Endothelial cell (in vitro differentiated cells): Measurements from ENCODE around the gene CUL9. TPM values are rescaled to one million over a fixed set of nuclear protein-coding genes. Genes with fewer than 3 reads are reported as not detected.
"Not testable (repeated sequence)": the region's sequence is repeated elsewhere in the genome, so short reads cannot be mapped to it uniquely, and the experiment has no call there.

Experiments used
- DNase-seq: peaks from one replicate; pipeline ENCODE4 v3.0.0; 2021; ENCODE audit warnings: low spot score
- H3K27ac Mint-ChIP-seq: one replicate; pipeline ENCODE4 v1.8.0; 2021; ENCODE audit warnings: mixed read lengths, inconsistent platforms; ENCODE audit not compliant: unreplicated experiment
- H3K27me3 Mint-ChIP-seq: one replicate; pipeline ENCODE4 v1.8.0; 2021; ENCODE audit warnings: mild to moderate bottlenecking, moderate library complexity, mixed read lengths, inconsistent platforms; ENCODE audit not compliant: unreplicated experiment
- H3K36me3 Mint-ChIP-seq: one replicate; pipeline ENCODE4 v1.8.0; 2021; ENCODE audit warnings: mild to moderate bottlenecking, low read depth, mixed read lengths, inconsistent platforms; ENCODE audit not compliant: unreplicated experiment
- H3K4me1 Mint-ChIP-seq: one replicate; pipeline ENCODE4 v1.8.0; 2021; ENCODE audit warnings: mild to moderate bottlenecking, mixed read lengths, inconsistent platforms; ENCODE audit not compliant: unreplicated experiment
- H3K4me3 Mint-ChIP-seq: one replicate; pipeline ENCODE4 v1.8.0; 2021; ENCODE audit warnings: mild to moderate bottlenecking, mixed read lengths, inconsistent platforms; ENCODE audit not compliant: unreplicated experiment
- H3K9me3 Mint-ChIP-seq: one replicate; pipeline ENCODE4 v1.8.0; 2021; ENCODE audit warnings: mixed read lengths, inconsistent platforms; ENCODE audit not compliant: unreplicated experiment
- CTCF ChIP-seq: fragments of 200-600 bp; sonication (generic); IDR thresholded peaks from one replicate; pipeline ENCODE4 v1.5.0; 2021; ENCODE audit warnings: antibody characterized with exemption; ENCODE audit not compliant: unreplicated experiment
- long read RNA-seq: library from polyadenylated mRNA; unstranded; transcript quantifications from one replicate; pipeline ENCODE4 v2.0.0, GENCODE V29; 2020; ENCODE audit not compliant: unreplicated experiment
- total RNA-seq: library from RNA; stranded (reverse); fragmentation: NEBNext Ultra II Directional; extraction: Animal tissue kit (Norgen Biotek cat#: 25700); gene quantifications from one replicate; pipeline ENCODE4 v1.2.1, GENCODE V29; 2021; ENCODE audit not compliant: unreplicated experiment

Gene CUL9
- 55.4 TPM for total RNA-seq
- long read RNA-seq, partial matches to known transcripts, result 1 of 2 reads
- long read RNA-seq, other reads (novel, unspliced or antisense), result 0 of 2 reads

- Mint-ChIP-seq H3K36me3 (peaks cover 39% of the 10 kb centered on the region), H3K9me3 (no peaks in the 10 kb centered on the region), H3K4me3 (peak within 1 kb of the TSS; percentile 94), H3K27ac (peak within 1 kb of the TSS; percentile 85), H3K27me3 (peaks cover 9% of the 10 kb centered on the region), H3K4me1 (peaks cover 29% of the 10 kb centered on the region)
- peak; percentile 65 for DNase-seq
- TF ChIP-seq CTCF, result no peak
Measured at GRCh38 chr6:43181942-43182860, at the start of gene CUL9. CUL9 (plus strand) TSS chr6:43182196; CDS start chr6:43184311, 2,115 bp downstream.

- H3K27ac Mint-ChIP-seq, result no peak overlapping the region
- peaks cover 20% of the 10 kb centered on the region for H3K36me3 Mint-ChIP-seq
- no peaks in the 10 kb centered on the region for H3K9me3 Mint-ChIP-seq
- no peak for TF ChIP-seq CTCF
- peaks cover 7% of the 10 kb centered on the region for H3K27me3 Mint-ChIP-seq
- H3K4me3 Mint-ChIP-seq, result no peak overlapping the region
- H3K4me1 Mint-ChIP-seq, result peaks cover 2% of the 10 kb centered on the region
- no peak for DNase-seq
Measured at GRCh38 chr6:43138267-43138666, 43.7 kb upstream of the CUL9 start.

- not testable (repeated sequence) for H3K4me1 Mint-ChIP-seq, H3K27me3 Mint-ChIP-seq, DNase-seq, H3K27ac Mint-ChIP-seq, H3K9me3 Mint-ChIP-seq, H3K4me3 Mint-ChIP-seq
- peaks cover 19% of the 10 kb centered on the region for H3K36me3 Mint-ChIP-seq
Measured at GRCh38 chr6:43139973-43140372, 42.0 kb upstream of the CUL9 start.

GRCh38 chr6:43141644-43142043 is 40.4 kb upstream of the CUL9 start:
- Mint-ChIP-seq H3K9me3 (no peaks in the 10 kb centered on the region), H3K4me1 (peaks cover 8% of the 10 kb centered on the region), H3K36me3 (peaks cover 25% of the 10 kb centered on the region), H3K27me3 (peaks cover 5% of the 10 kb centered on the region), H3K27ac (no peak overlapping the region), H3K4me3 (peak overlapping the region; percentile 2)
- TF ChIP-seq CTCF, result no peak
- DNase-seq, result no peak

GRCh38 chr6:43142101-43142500 is 39.9 kb upstream of the CUL9 start:
- Mint-ChIP-seq H3K9me3 (no peaks in the 10 kb centered on the region), H3K27ac (no peak overlapping the region), H3K4me3 (no peak overlapping the region), H3K36me3 (peaks cover 26% of the 10 kb centered on the region), H3K4me1 (peaks cover 8% of the 10 kb centered on the region), H3K27me3 (peaks cover 5% of the 10 kb centered on the region)
- no peak for TF ChIP-seq CTCF
- no peak for DNase-seq
